ENCODE results near the gene HIPK1. TPM values are rescaled to one million over a fixed set of nuclear protein-coding genes. Genes with fewer than 3 reads are reported as not detected.

The HIPK1 gene
- total RNA-seq, 6 experiments from 2014 or later, result 34.6 to 49.1 (median 38.7) TPM

DNA sequence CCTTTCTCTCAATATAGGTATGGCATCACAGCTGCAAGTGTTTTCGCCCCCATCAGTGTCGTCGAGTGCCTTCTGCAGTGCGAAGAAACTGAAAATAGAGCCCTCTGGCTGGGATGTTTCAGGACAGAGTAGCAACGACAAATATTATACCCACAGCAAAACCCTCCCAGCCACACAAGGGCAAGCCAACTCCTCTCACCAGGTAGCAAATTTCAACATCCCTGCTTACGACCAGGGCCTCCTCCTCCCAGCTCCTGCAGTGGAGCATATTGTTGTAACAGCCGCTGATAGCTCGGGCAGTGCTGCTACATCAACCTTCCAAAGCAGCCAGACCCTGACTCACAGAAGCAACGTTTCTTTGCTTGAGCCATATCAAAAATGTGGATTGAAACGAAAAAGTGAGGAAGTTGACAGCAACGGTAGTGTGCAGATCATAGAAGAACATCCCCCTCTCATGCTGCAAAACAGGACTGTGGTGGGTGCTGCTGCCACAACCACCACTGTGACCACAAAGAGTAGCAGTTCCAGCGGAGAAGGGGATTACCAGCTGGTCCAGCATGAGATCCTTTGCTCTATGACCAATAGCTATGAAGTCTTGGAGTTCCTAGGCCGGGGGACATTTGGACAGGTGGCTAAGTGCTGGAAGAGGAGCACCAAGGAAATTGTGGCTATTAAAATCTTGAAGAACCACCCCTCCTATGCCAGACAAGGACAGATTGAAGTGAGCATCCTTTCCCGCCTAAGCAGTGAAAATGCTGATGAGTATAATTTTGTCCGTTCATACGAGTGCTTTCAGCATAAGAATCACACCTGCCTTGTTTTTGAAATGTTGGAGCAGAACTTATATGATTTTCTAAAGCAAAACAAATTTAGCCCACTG is 11.5 kb downstream of the HIPK1 start:
- TF ChIP-seq CTCF (IDR thresholded peaks at IDR 0.05), result no peak
- no peak overlapping the region for H3K4me3 Mint-ChIP-seq
- no peaks in the 10 kb centered on the region for H3K9me3 Mint-ChIP-seq
- H3K27ac Mint-ChIP-seq, result no peak overlapping the region; the same call in 1 of the 2 replicates
- peaks cover 30% of the 10 kb centered on the region for H3K36me3 Mint-ChIP-seq (ENCODE audit: low read depth)
- DNase-seq, result no peak
- peaks cover 2% of the 10 kb centered on the region for H3K27me3 Mint-ChIP-seq (ENCODE audit: insufficient read depth)
- H3K4me1 Mint-ChIP-seq (ENCODE audit: low read depth), result peaks cover 40% of the 10 kb centered on the region

GRCh38 chr1:113941245-113941559 is 12.1 kb downstream of the HIPK1 start:
- no peak for DNase-seq
- H3K9me3 Mint-ChIP-seq, result no peaks in the 10 kb centered on the region
- H3K36me3 Mint-ChIP-seq (ENCODE audit: low read depth), result peaks cover 30% of the 10 kb centered on the region
- no peak for TF ChIP-seq CTCF (IDR thresholded peaks at IDR 0.05)
- H3K27ac Mint-ChIP-seq, result no peak overlapping the region
- peaks cover 40% of the 10 kb centered on the region for H3K4me1 Mint-ChIP-seq (ENCODE audit: low read depth)
- H3K27me3 Mint-ChIP-seq (ENCODE audit: insufficient read depth), result peaks cover 2% of the 10 kb centered on the region
- no peak overlapping the region for H3K4me3 Mint-ChIP-seq

DNA sequence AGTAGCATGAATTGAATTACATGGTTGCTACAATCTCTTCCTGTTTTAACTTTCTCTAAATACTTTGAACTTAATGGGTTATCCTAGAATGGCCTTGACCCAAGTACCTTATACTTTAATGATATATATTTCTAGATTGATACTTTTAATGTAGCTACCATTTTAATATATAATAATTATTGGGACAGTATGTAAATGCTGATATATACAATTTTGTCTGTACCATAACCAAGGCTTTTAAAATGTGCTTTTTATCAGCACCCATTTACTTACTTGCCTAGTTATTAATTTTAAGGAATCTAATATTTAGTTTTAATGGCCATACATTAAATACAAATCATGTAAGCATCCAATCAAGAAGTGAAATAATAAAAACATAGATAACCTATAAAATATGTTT is 13.4 kb downstream of the HIPK1 start:
- Mint-ChIP-seq H3K9me3 (no peaks in the 10 kb centered on the region), H3K4me1 (ENCODE audit: low read depth) (peaks cover 40% of the 10 kb centered on the region), H3K27ac (no peak overlapping the region), H3K27me3 (ENCODE audit: insufficient read depth) (peaks cover 2% of the 10 kb centered on the region), H3K4me3 (no peak overlapping the region), H3K36me3 (ENCODE audit: low read depth) (peaks cover 30% of the 10 kb centered on the region)
- DNase-seq, result no peak
- TF ChIP-seq CTCF (IDR thresholded peaks at IDR 0.05), result no peak

DNA sequence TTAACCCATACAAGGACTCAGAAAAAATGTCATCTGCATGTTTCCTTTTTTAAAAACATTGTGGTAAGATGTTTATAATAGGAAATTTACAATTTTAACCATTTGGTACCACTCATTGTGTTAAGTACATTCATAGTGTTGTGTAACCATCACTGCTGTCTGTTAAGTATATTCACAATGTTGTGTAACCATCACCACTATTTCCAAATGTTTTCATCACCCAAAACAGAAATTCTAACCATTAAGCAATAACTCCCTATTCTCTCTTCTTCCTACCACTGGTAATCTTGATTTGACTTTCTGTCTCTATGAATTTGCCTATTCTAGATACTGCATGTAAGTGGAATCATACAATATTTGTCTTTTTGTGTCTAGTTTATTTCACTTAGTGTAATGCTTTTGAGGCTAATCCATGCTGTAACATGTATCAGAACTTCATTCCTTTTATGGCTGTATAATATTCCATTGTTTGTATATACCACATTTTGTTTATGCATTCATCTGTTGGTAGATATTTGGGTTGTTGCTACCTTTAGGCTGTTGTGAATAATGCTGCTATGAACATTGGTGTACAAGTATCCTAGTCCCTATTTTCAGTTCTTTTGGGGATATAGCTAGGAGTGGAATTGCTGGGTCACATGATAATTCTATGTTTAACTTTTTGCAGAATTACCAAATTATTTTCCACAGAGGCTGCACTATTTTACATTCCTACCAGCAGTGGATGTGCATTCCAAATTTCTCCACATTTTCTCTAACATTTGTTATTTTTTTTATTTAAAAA is 14.1 kb downstream of the HIPK1 start:
- no peak for DNase-seq
- Mint-ChIP-seq H3K4me3 (no peak overlapping the region), H3K27me3 (ENCODE audit: insufficient read depth) (peaks cover 2% of the 10 kb centered on the region), H3K4me1 (ENCODE audit: low read depth) (peaks cover 37% of the 10 kb centered on the region), H3K9me3 (no peaks in the 10 kb centered on the region), H3K27ac (no peak overlapping the region), H3K36me3 (ENCODE audit: low read depth) (peaks cover 30% of the 10 kb centered on the region)
- TF ChIP-seq CTCF (IDR thresholded peaks at IDR 0.05), result peak; percentile 46

GRCh38 chr1:113945329-113945728 is 16.2 kb downstream of the HIPK1 start:
- Mint-ChIP-seq H3K4me1 (ENCODE audit: low read depth) (peaks cover 28% of the 10 kb centered on the region), H3K27me3 (ENCODE audit: insufficient read depth) (no peaks in the 10 kb centered on the region; the same call in 1 of the 2 replicates), H3K27ac (no peak overlapping the region), H3K36me3 (ENCODE audit: low read depth) (peaks cover 29% of the 10 kb centered on the region), H3K4me3 (no peak overlapping the region), H3K9me3 (no peaks in the 10 kb centered on the region)
- no peak for TF ChIP-seq CTCF (IDR thresholded peaks at IDR 0.05)
- no peak for DNase-seq
